ENCODE measurements around the gene C2CD4D.

DNA sequence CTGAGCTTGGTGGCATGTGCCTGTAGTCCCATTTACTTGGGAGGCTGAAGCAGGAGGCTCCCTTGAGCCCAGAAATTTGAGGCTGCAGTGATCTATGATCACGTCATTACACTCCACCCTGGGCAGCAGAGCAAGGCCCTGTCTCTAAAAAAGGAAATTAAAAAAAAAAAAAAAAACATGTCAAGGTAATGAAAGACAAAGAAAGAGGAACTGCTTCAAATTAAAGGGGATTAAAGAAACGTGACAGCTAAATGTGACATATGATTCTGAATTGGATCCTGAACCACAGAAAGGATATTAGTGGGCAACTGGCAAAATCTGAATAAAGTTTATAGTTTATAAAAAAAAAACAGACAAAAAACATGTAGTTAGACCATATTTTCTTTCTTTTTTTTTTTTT lies 3.8 kb upstream of the C2CD4D start:
- TF ChIP-seq, protein P1, sequence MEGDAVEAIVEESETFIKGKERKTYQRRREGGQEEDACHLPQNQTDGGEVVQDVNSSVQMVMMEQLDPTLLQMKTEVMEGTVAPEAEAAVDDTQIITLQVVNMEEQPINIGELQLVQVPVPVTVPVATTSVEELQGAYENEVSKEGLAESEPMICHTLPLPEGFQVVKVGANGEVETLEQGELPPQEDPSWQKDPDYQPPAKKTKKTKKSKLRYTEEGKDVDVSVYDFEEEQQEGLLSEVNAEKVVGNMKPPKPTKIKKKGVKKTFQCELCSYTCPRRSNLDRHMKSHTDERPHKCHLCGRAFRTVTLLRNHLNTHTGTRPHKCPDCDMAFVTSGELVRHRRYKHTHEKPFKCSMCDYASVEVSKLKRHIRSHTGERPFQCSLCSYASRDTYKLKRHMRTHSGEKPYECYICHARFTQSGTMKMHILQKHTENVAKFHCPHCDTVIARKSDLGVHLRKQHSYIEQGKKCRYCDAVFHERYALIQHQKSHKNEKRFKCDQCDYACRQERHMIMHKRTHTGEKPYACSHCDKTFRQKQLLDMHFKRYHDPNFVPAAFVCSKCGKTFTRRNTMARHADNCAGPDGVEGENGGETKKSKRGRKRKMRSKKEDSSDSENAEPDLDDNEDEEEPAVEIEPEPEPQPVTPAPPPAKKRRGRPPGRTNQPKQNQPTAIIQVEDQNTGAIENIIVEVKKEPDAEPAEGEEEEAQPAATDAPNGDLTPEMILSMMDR (conservative IDR thresholded peaks at IDR 0.05; ENCODE audit: low read depth, low read length), result no peak
- TF ChIP-seq EZH2 (IDR thresholded peaks at IDR 0.05; ENCODE audit: borderline replicate concordance, low read depth, low read length, poor library complexity, severe bottlenecking), result no peak
